Sciatic nerve (tissue), 2 donors: ENCODE results near the gene IL23R. TPM values are rescaled to one million over a fixed set of nuclear protein-coding genes. Genes with fewer than 3 reads are reported as not detected.

Experiments used
- ATAC-seq: fragments of 200-7000 bp; cut with Tn5 transposase; one replicate; pipeline ENCODE4 v1.9.1; 2020; ENCODE audit warnings: mild to moderate bottlenecking, moderate library complexity
- DNase-seq: peaks from one replicate; pipeline ENCODE4 v3.0.0-alpha.2; 2020; ENCODE audit warnings: low spot score
- intact Hi-C: fragments of 100-400 bp; cut with DNase I; formaldehyde crosslinking; loops from one replicate; pipeline ENCODE4 v1.14.2; 2022
- total RNA-seq: library from RNA; stranded (reverse); fragmentation: NEBNext Ultra II Directional; extraction: Animal tissue kit (Norgen Biotek cat#: 25700); gene quantifications from one replicate; pipeline ENCODE4 v1.2.1, GENCODE V29; 2021
- donor health status: DM: no; HTN: no; CAD: no.
- donor health status: DM: no; HTN: no; CAD: no.

Gene IL23R
- total RNA-seq, 1 donor from 2014 or later: not detected

DNA sequence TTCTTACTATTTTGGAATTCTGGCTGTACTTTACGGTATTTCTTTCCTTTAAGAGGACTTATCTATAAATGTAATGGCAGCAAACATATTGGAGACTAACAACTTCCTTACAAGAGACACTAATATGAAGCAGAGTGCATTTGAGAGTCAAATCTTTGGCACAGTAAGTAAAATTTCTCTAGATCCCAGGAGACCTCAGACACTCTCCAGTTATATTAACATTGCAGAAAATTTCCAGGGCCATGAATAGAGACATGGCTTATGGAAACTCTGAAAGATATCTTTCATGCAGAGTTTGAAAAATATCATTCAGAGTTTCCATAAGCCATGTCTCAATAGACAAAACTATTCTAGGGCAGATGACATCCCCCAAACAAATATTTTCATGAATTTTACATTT, 51.2 kb downstream of the IL23R start:
- no peak for ATAC-seq
- intact Hi-C loops: no loop called here
- DNase-seq: no peak

DNA sequence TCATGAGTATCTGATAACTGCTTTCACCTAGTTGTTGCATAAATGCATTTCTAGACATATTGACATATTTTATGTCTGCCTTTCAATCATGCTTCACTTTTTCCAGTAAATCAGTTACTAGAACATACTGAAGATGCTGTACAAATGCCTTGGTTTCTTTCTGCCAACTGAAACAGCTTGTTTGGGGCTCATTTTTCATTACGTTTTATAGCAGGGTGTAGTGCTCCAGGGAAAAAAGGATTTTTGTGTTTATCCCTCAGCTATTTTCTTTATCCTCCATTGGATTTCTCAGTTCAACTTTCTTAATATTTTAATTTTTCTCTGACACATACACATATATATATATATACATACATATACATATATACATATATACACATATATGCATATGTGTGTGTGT, 51.7 kb downstream of the IL23R start:
- intact Hi-C loops: no loop called here
- no peak for ATAC-seq
- no peak for DNase-seq

DNA sequence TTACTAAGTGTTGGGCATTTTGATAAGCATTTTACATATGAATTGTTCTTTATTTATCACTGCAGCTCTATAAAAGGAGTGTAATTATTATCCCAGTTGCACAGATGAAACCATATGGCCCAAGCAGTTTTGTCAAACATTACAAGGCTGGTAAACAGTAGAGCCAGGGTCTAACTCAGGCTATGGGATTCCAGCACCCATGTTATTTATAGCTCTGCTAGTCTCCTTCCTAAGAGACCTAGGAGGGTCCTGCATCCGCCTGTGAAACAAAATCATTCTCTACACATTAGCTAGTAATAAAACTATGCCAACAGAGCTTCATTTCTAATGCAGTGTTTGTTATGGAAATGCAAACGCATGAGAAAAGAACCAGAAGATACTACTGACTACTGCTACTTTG, 58.6 kb downstream of the IL23R start:
- ATAC-seq (no peak), DNase-seq (no peak)
- intact Hi-C loops: no loop called here

- no peak for ATAC-seq
- DNase-seq: no peak
- intact Hi-C loops: no loop called here
Measured at GRCh38 chr1:67226688-67227087, 60.4 kb downstream of the IL23R start.

GRCh38 chr1:67227196-67227595, 60.9 kb downstream of the IL23R start:
- intact Hi-C loops: no loop called here
- ATAC-seq: no peak
- DNase-seq: no peak

DNA sequence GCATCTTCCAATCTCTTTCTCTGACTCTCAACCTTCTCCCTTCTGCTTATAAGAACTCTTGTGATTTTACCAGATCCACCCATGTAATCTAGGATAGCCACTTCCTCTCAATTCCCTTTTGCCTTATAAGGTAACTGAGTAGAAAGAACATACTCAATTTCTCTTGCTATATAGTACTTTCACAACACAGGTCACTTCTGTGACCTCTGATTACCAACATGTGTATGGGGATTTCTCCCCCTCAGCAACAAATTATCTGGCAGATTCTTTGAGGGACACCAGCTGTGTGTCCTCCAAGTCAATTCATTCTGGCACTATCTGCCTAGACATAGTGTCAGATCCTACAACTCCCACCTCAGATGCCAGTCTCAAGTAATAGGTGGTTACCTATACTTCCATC, 62.5 kb downstream of the IL23R start:
- intact Hi-C loops: no loop called here
- no peak for DNase-seq
- ATAC-seq: no peak

DNA sequence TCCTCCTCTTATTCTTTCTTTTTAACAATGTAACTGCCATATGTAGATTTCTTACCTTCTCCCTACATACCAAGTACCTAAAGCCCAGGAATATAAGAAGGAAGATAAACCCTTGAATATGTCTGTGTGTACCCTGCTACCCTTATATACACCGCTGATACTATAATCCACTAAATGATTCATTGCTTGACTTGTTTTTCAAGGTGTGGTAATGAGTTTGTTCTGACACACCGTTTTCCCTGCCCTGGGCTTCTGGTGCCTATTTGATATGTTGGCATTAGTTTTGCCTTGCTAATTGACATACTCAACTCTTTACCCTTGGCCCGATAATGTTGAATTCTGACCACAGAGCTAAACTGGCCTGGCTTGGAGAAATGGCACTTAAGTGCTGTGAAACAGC, 64.3 kb downstream of the IL23R start:
- intact Hi-C loops: no loop called here
- no peak for ATAC-seq
- no peak for DNase-seq

- ATAC-seq: no peak
- no peak for DNase-seq
- intact Hi-C loops: no loop called here
Measured at GRCh38 chr1:67236277-67236676, 70.0 kb downstream of the IL23R start.

GRCh38 chr1:67239738-67240137, 73.5 kb downstream of the IL23R start:
- intact Hi-C loops: no loop called here
- DNase-seq (no peak), ATAC-seq (no peak)

GRCh38 chr1:67241200-67241746, 75.0 kb downstream of the IL23R start:
- intact Hi-C loops: no loop called here
- ATAC-seq: no peak
- DNase-seq: no peak

DNA sequence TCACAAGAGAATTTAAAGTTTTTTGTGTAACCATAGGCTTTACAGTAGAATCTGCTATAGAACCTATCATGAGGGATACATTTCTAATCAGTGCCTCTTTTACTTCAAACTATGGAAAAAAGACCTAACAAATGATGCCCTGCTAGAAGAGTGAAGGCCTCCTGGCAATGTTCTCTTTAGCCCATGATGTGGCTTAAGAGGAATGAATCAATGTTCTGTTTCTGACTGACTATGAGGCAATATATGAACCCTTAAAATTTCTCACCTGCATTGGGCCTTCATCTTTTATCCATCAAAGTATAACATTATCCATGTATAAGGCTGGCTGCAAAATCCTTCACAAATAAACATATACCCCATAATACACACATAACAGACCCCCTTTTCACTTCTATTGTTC, 75.8 kb downstream of the IL23R start:
- DNase-seq (no peak), ATAC-seq (no peak)
- intact Hi-C loops: no loop called here

DNA sequence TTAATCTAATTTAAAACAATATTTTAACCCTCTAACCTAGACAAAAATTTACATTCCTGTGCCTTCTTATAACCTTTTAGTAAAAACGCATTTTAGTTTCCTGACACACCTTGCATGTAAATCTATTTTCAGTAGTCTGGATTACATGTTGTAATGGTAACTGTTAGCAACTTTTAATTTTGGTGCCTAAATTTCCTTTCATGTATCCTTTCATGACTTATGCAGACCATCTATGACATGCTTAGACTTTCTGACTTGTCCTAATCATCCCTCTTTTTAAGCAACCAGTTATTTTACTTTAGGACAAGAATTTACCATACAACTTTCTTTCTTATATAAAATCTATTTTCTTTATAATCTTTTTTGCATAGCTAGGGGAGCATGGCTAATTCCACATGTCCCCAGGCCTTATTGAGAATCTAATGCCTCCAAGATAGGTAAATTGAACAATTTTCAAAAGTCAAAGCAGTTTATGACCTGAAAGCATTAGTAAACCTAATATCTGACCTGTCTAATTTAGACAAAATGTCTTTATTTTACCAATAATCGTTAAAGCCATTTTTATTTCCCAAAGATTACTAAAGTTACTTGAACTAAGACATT, 83.9 kb downstream of the IL23R start:
- no peak for ATAC-seq
- intact Hi-C loops: no loop called here

DNA sequence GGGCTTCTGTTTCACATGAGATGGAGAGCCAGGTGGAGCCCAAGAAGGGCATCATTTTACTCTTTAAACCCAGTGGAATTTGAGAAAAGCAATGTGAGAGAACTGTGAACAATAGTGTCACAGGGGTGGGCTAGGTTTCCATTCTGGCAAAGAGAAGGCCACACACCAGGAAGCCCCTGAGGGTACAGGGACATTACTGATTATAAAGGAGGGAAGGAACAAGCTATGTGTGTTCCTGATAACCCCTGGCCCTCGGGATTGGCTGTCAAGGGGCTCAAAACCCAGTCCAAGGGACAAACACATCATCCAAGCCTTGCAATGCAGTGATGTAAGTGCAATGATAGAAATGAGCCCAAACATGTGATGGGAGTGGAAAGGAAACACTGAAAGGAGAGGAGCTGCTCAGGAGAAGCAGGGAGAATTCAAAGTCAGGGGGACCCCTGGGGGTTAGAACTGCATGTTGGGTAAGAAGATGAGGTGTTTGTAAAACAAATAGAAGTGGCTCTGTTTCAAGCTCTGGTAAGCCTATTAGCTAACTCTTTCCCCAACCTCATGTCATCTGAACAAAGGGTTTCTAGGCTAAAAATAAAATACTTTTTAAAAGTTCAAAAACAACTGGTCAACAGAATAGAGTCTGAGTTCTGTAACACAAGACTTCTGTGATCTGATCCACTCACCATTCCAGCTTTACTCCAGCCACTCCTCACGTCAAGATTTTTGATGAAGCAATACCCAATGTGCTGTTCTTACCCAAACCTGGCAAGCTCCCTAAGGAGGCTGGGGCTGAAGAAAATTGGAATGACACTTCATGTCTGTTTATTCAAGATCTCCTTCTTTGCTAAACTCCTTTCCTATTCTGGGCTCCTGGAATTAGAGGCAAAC, 90.3 kb downstream of the IL23R start:
- intact Hi-C loops: no loop called here
- no peak for DNase-seq
- ATAC-seq: peak; percentile 84

More for the DNA sequence above, 83.9 kb downstream of the IL23R start:
- no peak for DNase-seq

DNA sequence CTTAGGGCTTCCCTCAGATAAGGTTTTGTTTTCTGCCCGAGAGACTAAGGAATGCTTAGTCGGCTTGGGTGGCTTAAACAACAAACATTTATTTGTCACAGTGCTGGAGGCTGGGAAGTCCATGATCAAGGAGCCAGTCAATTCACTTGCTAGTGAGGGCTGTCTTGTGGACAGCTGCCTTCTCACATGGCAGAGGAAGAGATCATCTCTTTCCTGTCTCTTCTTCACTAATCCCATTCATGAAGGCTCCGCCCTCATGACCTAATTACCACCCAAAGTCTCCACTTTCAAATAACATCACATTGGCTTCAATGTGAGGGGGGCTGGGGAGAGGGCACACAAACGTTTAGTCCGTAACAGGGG, 90.9 kb downstream of the IL23R start:
- intact Hi-C loops: no loop called here
- ATAC-seq: no peak
- DNase-seq: no peak

DNA sequence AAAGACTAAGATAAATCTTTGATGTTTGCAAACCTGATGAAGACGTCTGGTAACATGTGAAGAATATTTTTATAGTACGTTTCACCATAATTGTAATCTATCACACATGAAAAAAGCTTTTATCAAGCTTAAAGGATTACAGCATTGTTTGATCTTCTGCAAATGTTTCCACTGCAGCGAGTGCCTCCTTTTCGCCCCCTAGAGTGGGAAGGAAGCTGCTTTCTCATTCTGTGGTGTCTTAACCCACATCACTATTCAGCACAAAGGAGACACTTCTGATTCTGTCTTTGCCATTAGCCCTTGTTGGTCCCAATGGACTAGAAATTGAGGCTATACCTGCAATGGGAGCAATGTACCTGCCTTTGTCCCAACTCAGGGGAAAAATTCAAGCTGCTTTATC, 95.4 kb downstream of the IL23R start:
- DNase-seq: no peak
- intact Hi-C loops: no loop called here
- no peak for ATAC-seq

DNA sequence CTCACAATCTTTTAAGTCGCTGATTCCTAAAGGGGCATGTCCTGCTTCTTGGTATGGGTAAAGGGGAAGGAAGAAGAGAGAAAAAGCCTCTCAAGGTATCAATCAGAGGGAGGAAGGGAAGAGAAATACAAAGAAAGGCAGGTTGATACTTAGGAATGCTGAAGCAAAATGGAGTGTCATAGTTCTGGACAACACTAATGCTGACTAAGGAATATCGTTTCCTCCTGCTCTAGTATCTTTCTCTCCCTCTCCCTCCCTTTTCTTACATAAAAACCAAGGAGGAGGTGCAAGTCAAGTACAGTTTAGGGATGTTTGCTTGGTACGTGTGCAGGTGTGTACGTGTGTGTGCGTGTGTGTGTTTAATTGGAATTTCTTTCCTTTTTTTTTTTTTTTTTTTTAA, 96.5 kb downstream of the IL23R start:
- DNase-seq (no peak), ATAC-seq (no peak)
- intact Hi-C loops: no loop called here

- intact Hi-C loops: no loop called here
- no peak for ATAC-seq
- DNase-seq: no peak
Measured at GRCh38 chr1:67264152-67264551, 97.9 kb downstream of the IL23R start.

DNA sequence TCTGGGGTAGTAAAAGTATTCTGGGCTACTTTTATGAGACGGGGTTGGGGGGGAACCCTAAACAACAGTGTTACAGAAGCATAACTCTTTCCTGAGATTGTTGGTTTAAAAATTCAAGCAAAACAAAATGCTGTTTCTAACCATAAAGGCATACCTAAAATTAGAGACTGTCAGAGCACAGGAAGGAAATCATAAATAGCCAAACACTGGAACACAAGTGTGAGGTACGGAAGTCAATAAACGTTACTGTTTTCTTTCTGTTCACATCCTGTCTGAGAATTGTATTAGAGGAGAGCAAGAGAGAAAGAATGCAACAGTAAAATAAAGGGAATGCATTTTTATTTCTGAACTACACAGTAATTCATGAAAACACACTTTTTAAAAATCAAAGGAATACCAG, 98.6 kb downstream of the IL23R start:
- ATAC-seq: no peak
- DNase-seq: no peak

GRCh38 chr1:67269061-67269460, 102.8 kb downstream of the IL23R start:
- intact Hi-C loops: no loop called here
- DNase-seq (no peak), ATAC-seq (no peak)

More for the DNA sequence above, 98.6 kb downstream of the IL23R start:
- intact Hi-C loops: no loop called here

DNA sequence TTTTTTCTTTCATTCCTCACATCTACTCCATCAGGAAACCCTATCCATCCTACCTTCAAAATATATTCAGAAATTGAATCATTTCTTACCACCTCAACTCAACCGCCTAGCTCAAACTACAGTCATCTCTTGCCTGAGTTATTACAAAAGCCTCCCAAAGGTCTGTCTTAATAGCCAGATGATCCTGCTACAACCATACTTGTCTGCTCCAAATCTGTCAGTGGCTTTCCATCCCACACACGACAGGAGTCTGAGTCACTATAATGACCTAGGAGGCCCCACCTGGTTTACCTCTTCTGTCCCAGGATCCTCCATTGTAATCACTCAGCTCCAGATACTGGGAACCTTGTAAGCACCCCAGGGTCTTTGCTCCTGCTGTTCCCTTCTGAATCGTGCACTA, 104.3 kb downstream of the IL23R start:
- intact Hi-C loops: no loop called here
- ATAC-seq: no peak
- no peak for DNase-seq

GRCh38 chr1:67273591-67273990, 107.3 kb downstream of the IL23R start:
- ATAC-seq: no peak
- intact Hi-C loops: no loop called here

More at GRCh38 chr1:67273591-67273990, 107.3 kb downstream of the IL23R start:
- no peak for DNase-seq
